Smooth muscle cell (in vitro differentiated cells): ENCODE data around the gene CIITA. TPM values are rescaled to one million over a fixed set of nuclear protein-coding genes. Genes with fewer than 3 reads are reported as not detected.

Experiments
- DNase-seq: peaks from one replicate; lab custom pipeline; 2025; ENCODE audit not compliant: unreplicated experiment; lab: John Stamatoyannopoulos, UW
- H2AFZ ChIP-seq: fragments of 200-600 bp; sonication (generic); 2 replicates; pipeline ENCODE4 v1.6.0; 2016; ENCODE audit warnings: antibody characterized with exemption, low read depth, mild to moderate bottlenecking
- H3F3A ChIP-seq: fragments of 200-600 bp; sonication (generic); 2 replicates; pipeline ENCODE4 v1.6.0; 2017; ENCODE audit warnings: antibody characterized with exemption, low read depth
- H3K27ac ChIP-seq: fragments of 200-600 bp; sonication (generic); 2 replicates; pipeline ENCODE4 v1.5.1; 2016; ENCODE audit warnings: low read depth, mild to moderate bottlenecking
- H3K27me3 ChIP-seq: fragments of 200-600 bp; sonication (generic); 2 replicates; pipeline ENCODE4 v1.6.1; 2016; ENCODE audit warnings: low read depth, mild to moderate bottlenecking
- H3K36me3 ChIP-seq: fragments of 200-600 bp; sonication (generic); 2 replicates; pipeline ENCODE4 v1.5.1; 2016; ENCODE audit warnings: low read depth
- H3K4me1 ChIP-seq: fragments of 200-600 bp; sonication (generic); 2 replicates; pipeline ENCODE4 v1.5.1; 2016; ENCODE audit warnings: low read depth
- H3K4me2 ChIP-seq: fragments of 200-600 bp; sonication (generic); 2 replicates; pipeline ENCODE4 v1.6.0; 2016; ENCODE audit warnings: mild to moderate bottlenecking
- H3K4me3 ChIP-seq: fragments of 200-600 bp; sonication (generic); 2 replicates; pipeline ENCODE4 v1.5.1; 2016; ENCODE audit warnings: mild to moderate bottlenecking
- H3K79me2 ChIP-seq: fragments of 200-600 bp; sonication (generic); 2 replicates; pipeline ENCODE4 v1.6.0; 2016; ENCODE audit warnings: low read depth, mild to moderate bottlenecking
- H3K9ac ChIP-seq: fragments of 200-600 bp; sonication (generic); 2 replicates; pipeline ENCODE4 v1.6.0; 2016; ENCODE audit warnings: low read depth
- H3K9me3 ChIP-seq: fragments of 200-600 bp; sonication (generic); replicated peaks from 2 replicates; pipeline ENCODE4 v1.5.1; 2016; ENCODE audit warnings: low read depth
- H4K20me1 ChIP-seq: fragments of 200-600 bp; sonication (generic); 2 replicates; pipeline ENCODE4 v1.6.0; 2016; ENCODE audit warnings: low read depth
- WGBS: methylation state at CpG from one replicate; pipeline ENCODE4 v1.1.7; 2016; ENCODE audit warnings: low lambda C conversion rate; 5-methylcytosine and 5-hydroxymethylcytosine counted together
- polyA plus RNA-seq: library from polyadenylated mRNA; unstranded; fragments of >200 nt; fragmentation: Nextera tagmentation; extraction: Ambion mirVana; gene quantifications from 2 replicates; pipeline ENCODE4 v1.2.1, GENCODE V29; 2016
- total RNA-seq: library from RNA; depleted of rRNA; stranded (reverse); fragments of >200 nt; gene quantifications from 2 replicates; pipeline ENCODE4 v1.2.3, GENCODE V29; 2014
- TF ChIP-seq, protein P1 (sequence below): fragments of 200-600 bp; sonication (generic); IDR thresholded peaks from 2 replicates; pipeline ENCODE4 v1.5.1; 2017; ENCODE audit warnings: borderline replicate concordance, mild to moderate bottlenecking, antibody characterized with exemption; ENCODE audit not compliant: insufficient read depth, poor library complexity, severe bottlenecking

Gene CIITA
- total and polyA plus RNA-seq, 2 experiments from 2014 or later: 0.31 TPM; not detected in 1

GRCh38 chr16:10880594-10881452 lies 3.8 kb downstream of the CIITA start:
- peaks cover 62% of the 10 kb centered on the region for H3K27me3 ChIP-seq
- H3K4me2 ChIP-seq: no peak overlapping the region
- no peak overlapping the region for H2AFZ ChIP-seq
- TF ChIP-seq, protein P1, sequence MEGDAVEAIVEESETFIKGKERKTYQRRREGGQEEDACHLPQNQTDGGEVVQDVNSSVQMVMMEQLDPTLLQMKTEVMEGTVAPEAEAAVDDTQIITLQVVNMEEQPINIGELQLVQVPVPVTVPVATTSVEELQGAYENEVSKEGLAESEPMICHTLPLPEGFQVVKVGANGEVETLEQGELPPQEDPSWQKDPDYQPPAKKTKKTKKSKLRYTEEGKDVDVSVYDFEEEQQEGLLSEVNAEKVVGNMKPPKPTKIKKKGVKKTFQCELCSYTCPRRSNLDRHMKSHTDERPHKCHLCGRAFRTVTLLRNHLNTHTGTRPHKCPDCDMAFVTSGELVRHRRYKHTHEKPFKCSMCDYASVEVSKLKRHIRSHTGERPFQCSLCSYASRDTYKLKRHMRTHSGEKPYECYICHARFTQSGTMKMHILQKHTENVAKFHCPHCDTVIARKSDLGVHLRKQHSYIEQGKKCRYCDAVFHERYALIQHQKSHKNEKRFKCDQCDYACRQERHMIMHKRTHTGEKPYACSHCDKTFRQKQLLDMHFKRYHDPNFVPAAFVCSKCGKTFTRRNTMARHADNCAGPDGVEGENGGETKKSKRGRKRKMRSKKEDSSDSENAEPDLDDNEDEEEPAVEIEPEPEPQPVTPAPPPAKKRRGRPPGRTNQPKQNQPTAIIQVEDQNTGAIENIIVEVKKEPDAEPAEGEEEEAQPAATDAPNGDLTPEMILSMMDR: no peak
- DNase-seq: no peak
- 88% methylated on average over 10 of the region's 10 CpGs for WGBS
- no peaks in the 10 kb centered on the region for H3K36me3 ChIP-seq
- no peak overlapping the region for H3K9ac ChIP-seq
- H4K20me1 ChIP-seq: no peaks in the 10 kb centered on the region
- no peaks in the 10 kb centered on the region for H3K4me1 ChIP-seq
- no peak overlapping the region for H3K4me3 ChIP-seq
- H3K9me3 ChIP-seq: no peaks in the 10 kb centered on the region
- no peak overlapping the region for H3K27ac ChIP-seq
- no peaks in the 10 kb centered on the region for H3F3A ChIP-seq
- no peaks in the 10 kb centered on the region for H3K79me2 ChIP-seq

GRCh38 chr16:10881479-10882030 lies 4.6 kb downstream of the CIITA start:
- no peaks in the 10 kb centered on the region for H3K4me1 ChIP-seq
- H3K9me3 ChIP-seq: no peaks in the 10 kb centered on the region
- DNase-seq: no peak
- no peak overlapping the region for H3K4me3 ChIP-seq
- no peak overlapping the region for H3K4me2 ChIP-seq
- H3K79me2 ChIP-seq: no peaks in the 10 kb centered on the region
- no peak overlapping the region for H3K27ac ChIP-seq
- H4K20me1 ChIP-seq: no peaks in the 10 kb centered on the region
- H3K9ac ChIP-seq: no peak overlapping the region
- H3F3A ChIP-seq: no peaks in the 10 kb centered on the region
- no peaks in the 10 kb centered on the region for H3K36me3 ChIP-seq
- peaks cover 55% of the 10 kb centered on the region for H3K27me3 ChIP-seq
- TF ChIP-seq, protein P1: no peak
- WGBS: 87% methylated on average over 7 of the region's 7 CpGs
- no peak overlapping the region for H2AFZ ChIP-seq

GRCh38 chr16:10883004-10883403 lies 6.0 kb downstream of the CIITA start:
- Histone ChIP-seq H3K4me3 (no peak overlapping the region), H3K27me3 (peaks cover 45% of the 10 kb centered on the region), H3K4me2 (no peak overlapping the region), H3K9ac (no peak overlapping the region), H3K27ac (no peak overlapping the region), H4K20me1 (no peaks in the 10 kb centered on the region), H3K9me3 (no peaks in the 10 kb centered on the region), H3K4me1 (no peaks in the 10 kb centered on the region), H3F3A (no peaks in the 10 kb centered on the region), H3K36me3 (no peaks in the 10 kb centered on the region), H2AFZ (no peak overlapping the region), H3K79me2 (no peaks in the 10 kb centered on the region)
- WGBS: 82% methylated on average over 7 of the region's 7 CpGs
- no peak for DNase-seq
- TF ChIP-seq, protein P1: no peak
